Measurements from ENCODE around the gene CDKN1C.

Gene CDKN1C

DNA sequence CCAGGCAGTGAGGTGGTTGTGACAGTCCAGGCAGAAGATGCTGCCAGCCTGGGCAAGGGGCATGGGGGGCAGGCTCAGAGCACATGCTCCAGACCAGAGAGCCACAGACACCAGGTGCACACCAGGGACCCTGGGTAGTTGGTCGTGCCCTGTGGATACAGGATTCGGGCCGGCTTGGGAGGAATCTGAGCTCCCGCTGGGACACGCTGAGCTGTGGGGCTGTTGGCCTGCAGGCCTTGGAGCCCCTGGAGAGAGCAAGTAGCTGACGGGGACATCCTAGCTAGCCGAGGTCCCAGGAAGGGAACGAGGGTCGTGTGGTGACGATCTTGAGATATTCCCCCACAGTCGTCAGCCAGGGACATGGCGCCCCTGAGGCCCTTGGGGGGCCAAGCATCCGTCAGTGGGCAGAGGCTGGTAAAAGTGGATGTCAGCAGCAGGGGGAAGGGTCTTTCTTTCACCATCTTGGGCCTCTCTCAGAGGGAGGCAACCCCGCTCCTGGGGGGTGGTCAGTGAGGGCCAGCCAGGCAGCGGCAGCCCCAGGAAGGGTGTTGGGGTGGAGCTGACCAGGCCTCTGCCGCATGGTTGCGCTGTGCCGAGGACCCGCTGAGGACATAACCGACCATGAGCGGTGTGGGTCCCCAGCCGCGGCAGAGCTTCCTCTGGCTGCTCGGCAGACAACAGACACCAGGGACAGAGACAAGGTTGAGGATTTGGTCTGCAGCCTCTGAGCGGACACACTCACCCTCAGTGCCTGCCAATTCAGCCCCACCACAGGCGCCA, 44.0 kb downstream of the CDKN1C start:
- DNase-seq, result no peak

DNA sequence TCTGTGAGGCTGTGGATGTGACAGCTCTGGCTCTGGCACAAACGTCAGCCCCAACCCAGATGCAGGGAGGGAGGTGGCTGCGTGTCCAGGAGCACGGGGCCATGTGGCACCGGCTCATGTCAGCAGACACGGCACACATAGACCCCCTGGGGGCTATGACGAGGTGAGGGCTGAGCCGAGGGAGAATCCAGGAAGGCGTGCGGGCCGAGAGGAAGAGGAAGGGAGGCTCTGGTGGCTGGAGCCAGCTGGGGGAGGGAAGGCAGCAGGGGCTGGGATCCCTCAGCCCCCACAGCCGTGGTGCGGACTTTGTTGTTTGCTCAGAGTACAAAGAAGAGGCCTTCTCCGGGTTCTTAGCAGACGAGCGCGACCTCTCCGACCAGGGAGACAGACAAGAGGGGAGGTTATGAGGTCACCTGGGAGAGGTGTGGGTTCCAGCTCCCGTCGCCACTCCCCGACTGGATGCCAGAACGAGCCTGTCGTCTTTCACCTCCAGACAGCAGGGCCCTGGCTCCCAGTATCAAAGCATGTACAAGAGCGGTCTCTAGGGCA, 46.1 kb downstream of the CDKN1C start:
- no peak for DNase-seq

DNA sequence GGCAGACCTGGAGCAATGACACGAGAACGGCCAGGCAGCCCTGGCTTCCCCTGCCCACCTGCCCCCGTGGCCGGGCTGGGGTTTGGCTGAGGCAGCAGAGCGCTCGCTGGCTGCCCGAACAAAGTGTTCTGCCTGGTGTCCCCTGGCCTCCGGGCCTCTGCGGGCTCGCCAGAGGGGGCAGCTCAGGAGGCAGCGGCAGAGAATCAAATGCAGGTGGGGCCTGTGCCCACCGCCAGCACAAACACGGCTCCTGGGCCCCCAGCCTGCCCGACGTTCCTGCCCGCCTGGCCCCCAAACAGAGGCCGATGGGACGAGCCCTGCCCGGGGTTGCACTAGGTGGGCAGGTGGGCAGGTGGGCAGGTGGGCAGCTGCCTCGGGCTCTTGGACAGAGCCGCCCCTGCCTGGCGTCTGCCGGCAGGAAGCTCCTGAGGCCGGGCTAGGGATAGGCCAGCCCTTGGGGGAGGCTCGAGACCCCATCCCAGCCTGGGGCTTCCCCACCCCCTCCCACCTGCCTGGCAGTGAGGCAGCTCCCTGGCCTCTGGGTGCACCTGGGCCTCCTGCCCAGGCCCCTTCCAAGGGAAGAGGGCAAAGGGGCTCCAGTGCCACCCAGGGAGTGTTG, 46.8 kb downstream of the CDKN1C start:
- DNase-seq, result no peak

- DNase-seq, result no peak
These were observed 47.5 kb downstream of the CDKN1C start for GRCh38 chr11:2838091-2838490.

GRCh38 chr11:2837651-2838050, 47.9 kb downstream of the CDKN1C start:
- DNase-seq, result no peak

DNA sequence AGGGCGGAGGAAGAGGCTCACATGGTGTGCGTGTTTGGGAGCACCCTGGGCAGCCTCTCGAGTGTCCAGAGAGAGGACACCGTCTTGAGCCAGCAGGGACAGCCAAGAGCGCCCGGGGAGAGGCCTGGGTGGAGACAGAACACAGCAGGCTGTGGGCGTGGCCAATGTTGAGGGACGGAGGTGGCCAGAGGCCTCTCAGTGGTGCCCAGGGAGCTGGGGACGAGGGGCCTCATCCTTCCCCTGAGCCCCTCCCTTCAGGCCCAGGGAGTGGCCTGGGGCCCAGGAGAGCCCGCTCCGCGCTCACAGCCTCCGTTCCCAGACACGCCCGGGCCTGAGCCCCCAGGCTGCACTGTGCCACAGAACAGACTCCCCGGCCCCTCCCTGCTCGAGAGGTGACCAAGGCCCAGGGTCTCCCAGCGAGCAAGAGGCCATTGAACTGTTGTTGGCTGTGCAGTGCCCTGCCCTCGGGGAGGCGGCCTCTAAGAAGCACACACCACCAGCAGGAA, 48.4 kb downstream of the CDKN1C start:
- no peak for DNase-seq

DNA sequence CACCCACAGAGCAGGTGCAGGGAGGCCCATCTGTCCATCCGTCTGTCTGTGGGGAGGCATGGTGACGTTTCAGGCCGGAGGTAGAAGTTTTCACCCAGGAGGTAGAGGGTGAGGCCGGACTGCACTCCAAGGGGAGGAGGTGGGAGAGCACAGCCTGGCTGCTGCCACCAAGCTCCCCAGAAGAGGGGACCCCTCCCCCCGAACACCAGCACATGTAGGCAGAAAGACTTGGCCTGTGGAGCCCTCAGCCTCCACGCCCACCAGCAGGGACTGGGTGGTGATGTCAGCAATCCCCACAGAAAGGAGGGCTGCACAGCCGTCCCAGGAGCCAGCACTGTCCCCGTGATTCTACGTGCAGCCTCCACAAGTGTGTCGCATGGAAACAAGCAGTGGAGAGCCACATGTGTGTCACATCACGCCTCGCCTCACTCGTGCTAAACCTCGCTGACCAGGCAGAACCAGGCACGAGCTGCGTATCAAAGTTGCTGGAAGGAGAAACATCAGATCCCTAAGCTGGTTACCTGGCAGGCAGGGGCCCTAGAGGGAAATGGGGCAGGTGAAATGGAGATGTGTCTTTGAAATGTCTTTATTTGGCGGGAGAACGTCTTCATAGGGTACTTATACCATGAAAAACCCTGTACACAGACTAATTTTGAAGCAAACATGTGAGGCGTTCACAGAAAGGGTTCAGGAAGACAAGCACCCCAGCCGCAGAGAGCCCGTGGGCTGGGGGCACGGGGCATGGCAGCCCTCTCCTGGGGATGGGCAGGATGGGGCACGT, 49.1 kb downstream of the CDKN1C start:
- DNase-seq, result no peak

DNA sequence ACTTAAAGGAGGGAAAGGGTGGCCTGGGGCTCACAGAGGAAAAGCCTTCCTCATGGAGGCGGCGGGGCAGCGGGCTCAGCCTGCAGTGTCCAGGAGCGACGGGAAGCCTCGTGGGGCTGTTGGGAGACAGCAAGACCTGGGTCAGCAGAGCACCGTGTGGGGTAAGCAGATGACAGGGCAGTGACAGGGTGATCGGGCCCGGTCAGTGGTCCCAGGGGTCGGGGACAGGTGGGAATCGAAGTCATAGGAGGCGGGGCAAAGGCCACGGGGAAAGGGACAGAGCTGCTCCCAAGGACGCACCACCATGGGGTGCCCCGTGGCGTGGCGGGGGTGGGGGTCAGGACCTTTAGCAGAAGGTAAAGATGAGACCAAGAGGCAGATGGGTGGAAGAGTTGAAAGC, 49.8 kb downstream of the CDKN1C start:
- no peak for DNase-seq

DNA sequence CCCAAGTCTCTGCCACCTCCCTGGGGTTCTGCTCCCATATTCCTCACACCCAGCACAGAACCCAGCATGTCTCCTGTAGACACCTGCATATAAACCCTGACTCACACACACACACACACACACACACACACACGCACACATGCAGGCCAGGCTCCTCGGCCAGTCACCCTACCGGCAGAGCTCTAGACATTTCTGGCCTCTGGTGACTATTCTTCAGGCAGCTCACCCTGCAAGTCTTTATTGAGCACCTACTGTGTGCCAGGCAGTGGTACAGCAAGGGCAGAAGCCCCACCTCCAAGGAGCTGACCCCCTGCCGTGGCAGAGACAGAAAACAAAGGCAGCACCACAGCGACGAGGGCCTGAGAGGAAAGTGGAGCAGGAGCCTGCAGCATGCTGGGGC, 50.3 kb downstream of the CDKN1C start:
- no peak for DNase-seq

DNA sequence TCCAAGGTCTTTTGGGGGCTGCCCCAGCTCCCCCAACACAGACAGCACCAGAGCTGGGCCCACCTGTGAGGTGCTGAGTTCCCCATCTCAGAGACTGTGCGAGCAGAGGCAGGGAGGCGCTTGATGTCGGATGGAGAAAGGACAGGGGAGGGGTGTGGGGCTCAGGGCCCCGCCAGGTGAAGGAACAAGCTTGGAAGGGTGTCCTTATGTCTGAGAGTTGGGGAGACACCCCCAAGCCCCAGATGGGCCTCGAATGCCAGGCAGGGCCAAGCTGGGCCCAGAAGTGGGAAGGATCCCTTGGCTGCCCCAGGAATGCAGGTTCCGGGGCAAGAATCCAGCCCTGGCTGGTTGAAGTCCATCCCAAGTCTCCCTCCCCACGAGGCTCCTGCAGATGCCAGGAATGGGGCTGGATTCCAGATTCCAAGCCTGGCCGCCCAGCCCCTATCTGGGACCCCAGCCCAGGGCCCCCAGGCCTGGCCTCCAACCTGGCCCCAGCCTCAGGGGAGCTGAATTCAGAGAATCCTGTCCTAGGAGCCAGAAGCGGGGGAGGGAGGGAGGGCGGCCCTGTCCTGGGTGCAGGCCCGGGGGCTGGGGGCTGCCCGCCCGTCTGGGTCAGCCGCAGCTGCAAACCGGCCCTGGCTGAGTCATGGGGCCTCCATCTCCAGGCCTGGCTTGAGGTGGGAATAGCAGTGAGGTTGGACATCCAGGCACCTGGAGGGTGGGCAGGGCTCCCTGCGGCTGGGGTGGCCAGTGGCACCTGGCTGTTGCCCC, 50.9 kb downstream of the CDKN1C start:
- DNase-seq, result no peak

GRCh38 chr11:2833716-2834502, 51.7 kb downstream of the CDKN1C start:
- DNase-seq, result no peak
